ENCODE data around the gene EPHA7.

- no peak for TF ChIP-seq POLR2A (IDR thresholded peaks at IDR 0.05; ENCODE audit: low read depth, low read length)
- no peak for TF ChIP-seq TAF1 (IDR thresholded peaks at IDR 0.05; ENCODE audit: borderline replicate concordance, low read depth, low read length)
Measured at GRCh38 chr6:93454533-93454932, 35.2 kb upstream of the EPHA7 start.
